Hepatocyte (in vitro differentiated cells): Measurements from ENCODE around the gene XPO5. TPM values are rescaled to one million over a fixed set of nuclear protein-coding genes. Genes with fewer than 3 reads are reported as not detected.

ENCODE experiments used
- DNase-seq: peaks from one replicate; pipeline ENCODE4 v3.0.0-alpha.2; 2016; ENCODE audit warnings: low spot score
- H2AFZ ChIP-seq: fragments of 200-600 bp; sonication (generic); 2 replicates; pipeline ENCODE4 v1.6.0; 2016; ENCODE audit warnings: antibody characterized with exemption, mild to moderate bottlenecking
- H3K27ac ChIP-seq: fragments of 200-600 bp; sonication (generic); 2 replicates; pipeline ENCODE4 v1.5.1; 2016; ENCODE audit warnings: mild to moderate bottlenecking
- H3K27me3 ChIP-seq: fragments of 200-600 bp; sonication (generic); 2 replicates; pipeline ENCODE4 v1.6.1; 2016
- H3K36me3 ChIP-seq: fragments of 200-600 bp; sonication (generic); replicated peaks from 2 replicates; pipeline ENCODE4 v1.5.1; 2016; ENCODE audit warnings: low read depth; ENCODE audit not compliant: insufficient read depth
- H3K4me1 ChIP-seq: fragments of 200-600 bp; sonication (generic); 2 replicates; pipeline ENCODE4 v1.5.1; 2016; ENCODE audit warnings: mild to moderate bottlenecking, moderate library complexity; ENCODE audit not compliant: insufficient read depth
- H3K4me2 ChIP-seq: fragments of 200-600 bp; sonication (generic); 2 replicates; pipeline ENCODE4 v1.6.0; 2016
- H3K4me3 ChIP-seq: fragments of 200-600 bp; sonication (generic); 2 replicates; pipeline ENCODE4 v1.5.1; 2016; ENCODE audit warnings: mild to moderate bottlenecking
- H3K79me2 ChIP-seq: fragments of 200-600 bp; sonication (generic); 2 replicates; pipeline ENCODE4 v1.6.0; 2017; ENCODE audit warnings: mild to moderate bottlenecking
- H3K9me2 ChIP-seq: fragments of 200-600 bp; sonication (generic); replicated peaks from 2 replicates; pipeline ENCODE4 v1.6.0; 2017; ENCODE audit warnings: mild to moderate bottlenecking; ENCODE audit not compliant: insufficient read depth
- H3K9me3 ChIP-seq: fragments of 200-600 bp; sonication (generic); 2 replicates; pipeline ENCODE4 v1.5.1; 2016; ENCODE audit warnings: low read depth, mild to moderate bottlenecking
- H4K20me1 ChIP-seq: fragments of 200-600 bp; sonication (generic); 2 replicates; pipeline ENCODE4 v1.6.0; 2016; ENCODE audit warnings: mild to moderate bottlenecking; ENCODE audit not compliant: insufficient read depth, poor library complexity, severe bottlenecking
- CTCF ChIP-seq: fragments of 200-600 bp; sonication (generic); IDR thresholded peaks from 2 replicates; pipeline ENCODE4 v1.5.1; 2016; ENCODE audit warnings: antibody characterized with exemption, mild to moderate bottlenecking; ENCODE audit not compliant: poor library complexity
- EZH2 ChIP-seq: fragments of 200-600 bp; sonication (generic); IDR thresholded peaks from 2 replicates; pipeline ENCODE4 v1.6.1; 2016; ENCODE audit warnings: antibody characterized with exemption, mild to moderate bottlenecking, borderline replicate concordance
- EZH2phosphoT487 ChIP-seq: fragments of 200-600 bp; sonication (generic); IDR thresholded peaks from one replicate; pipeline ENCODE4 v1.6.1; 2018; ENCODE audit warnings: antibody characterized with exemption, mild to moderate bottlenecking, low read depth, moderate library complexity; ENCODE audit not compliant: unreplicated experiment, severe bottlenecking
- WGBS: methylation state at CpG from one replicate; pipeline ENCODE4 v1.1.6; 2016; ENCODE audit warnings: low lambda C conversion rate; ENCODE audit errors: missing lambda C conversion rate; 5-methylcytosine and 5-hydroxymethylcytosine counted together
- polyA plus RNA-seq: library from polyadenylated mRNA; unstranded; fragments of >200 nt; fragmentation: Nextera tagmentation; extraction: Ambion mirVana; gene quantifications from 2 replicates; pipeline ENCODE4 v1.2.1, GENCODE V29; 2016
- total RNA-seq: library from RNA; depleted of rRNA; stranded (reverse); fragments of >200 nt; gene quantifications from 2 replicates; pipeline ENCODE4 v1.2.3, GENCODE V29; 2014

Gene XPO5
- total and polyA plus RNA-seq, 2 experiments from 2014 or later, result 16.2 to 23.4 TPM

- 67% methylated on average over 3 of the region's 4 CpGs for WGBS
- Histone ChIP-seq H4K20me1 (peaks cover 39% of the 10 kb centered on the region), H3K9me2 (no peaks in the 10 kb centered on the region), H3K27me3 (no peaks in the 10 kb centered on the region), H3K4me1 (peaks cover 23% of the 10 kb centered on the region), H3K36me3 (no peaks in the 10 kb centered on the region), H3K79me2 (peaks cover 64% of the 10 kb centered on the region), H2AFZ (no peak overlapping the region), H3K4me3 (no peak overlapping the region), H3K27ac (no peak overlapping the region), H3K9me3 (no peaks in the 10 kb centered on the region), H3K4me2 (no peak overlapping the region)
- TF ChIP-seq EZH2phosphoT487, result no peak
- no peak for TF ChIP-seq CTCF
- no peak for TF ChIP-seq EZH2
- DNase-seq, result no peak
Observed at GRCh38 chr6:43488667-43489276, 87.1 kb downstream of the XPO5 start.

GRCh38 chr6:43481591-43482236, 94.1 kb downstream of the XPO5 start:
- WGBS, result 72% methylated on average over 11 of the region's 11 CpGs
- H3K4me2 ChIP-seq, result no peak overlapping the region

GRCh38 chr6:43481075-43481474, 94.8 kb downstream of the XPO5 start:
- H3K9me2 ChIP-seq, result no peaks in the 10 kb centered on the region
- WGBS, result 82% methylated on average over 2 of the region's 2 CpGs

More at GRCh38 chr6:43481591-43482236, 94.1 kb downstream of the XPO5 start:
- no peak for DNase-seq
- Histone ChIP-seq H3K9me2 (no peaks in the 10 kb centered on the region), H3K9me3 (no peaks in the 10 kb centered on the region), H3K4me3 (no peak overlapping the region), H3K4me1 (peaks cover 22% of the 10 kb centered on the region), H4K20me1 (peaks cover 8% of the 10 kb centered on the region), H3K27me3 (no peaks in the 10 kb centered on the region), H2AFZ (no peak overlapping the region), H3K79me2 (peaks cover 90% of the 10 kb centered on the region), H3K27ac (peak overlapping the region; percentile 44), H3K36me3 (no peaks in the 10 kb centered on the region)
- TF ChIP-seq EZH2phosphoT487, result no peak
- TF ChIP-seq CTCF, result no peak
- TF ChIP-seq EZH2, result no peak

More at GRCh38 chr6:43481075-43481474, 94.8 kb downstream of the XPO5 start:
- H3K4me2 ChIP-seq, result no peak overlapping the region
- TF ChIP-seq EZH2 (no peak), CTCF (no peak), EZH2phosphoT487 (no peak)
- no peaks in the 10 kb centered on the region for H3K27me3 ChIP-seq
- no peaks in the 10 kb centered on the region for H3K36me3 ChIP-seq
- peaks cover 8% of the 10 kb centered on the region for H4K20me1 ChIP-seq
- H2AFZ ChIP-seq, result no peak overlapping the region
- no peaks in the 10 kb centered on the region for H3K9me3 ChIP-seq
- peaks cover 84% of the 10 kb centered on the region for H3K79me2 ChIP-seq
- no peak overlapping the region for H3K4me3 ChIP-seq
- peaks cover 22% of the 10 kb centered on the region for H3K4me1 ChIP-seq
- no peak for DNase-seq
- peak overlapping the region; percentile 44 for H3K27ac ChIP-seq
